Omental fat pad (tissue), 4 donors: ENCODE results near the gene ZNF302. TPM values are rescaled to one million over a fixed set of nuclear protein-coding genes. Genes with fewer than 3 reads are reported as not detected.
"Not testable (repeated sequence)": the region's sequence is repeated elsewhere in the genome, so short reads cannot be mapped to it uniquely, and the experiment has no call there.

ENCODE experiments used
- ATAC-seq: fragments of 150-250 bp; one replicate; pipeline ENCODE4 v1.9.1; 2016; ENCODE audit warnings: mild to moderate bottlenecking, moderate library complexity; ENCODE audit not compliant: low FRiP score
- DNase-seq: peaks from one replicate; pipeline ENCODE4 v3.0.0-alpha.2; 2019; ENCODE audit warnings: low spot score
- total RNA-seq, 4 donors: library from RNA; depleted of rRNA; stranded (reverse); fragments of >200 nt; gene quantifications; one replicate each; pipeline ENCODE4 v1.1.0, GENCODE V29; 2016
- TF ChIP-seq, protein P1 (sequence below), 3 donors: fragments of 450-650 bp; IDR thresholded peaks; one replicate each; pipeline ENCODE4 v1.5.1; 2016 to 2017; ENCODE audit warnings: antibody characterized with exemption in 3 of 3, mild to moderate bottlenecking in 3 of 3, moderate library complexity in 2 of 3

Gene ZNF302
- total RNA-seq, 4 donors from 2014 or later = 11.8 to 40.8 (median 19.9) TPM

DNA sequence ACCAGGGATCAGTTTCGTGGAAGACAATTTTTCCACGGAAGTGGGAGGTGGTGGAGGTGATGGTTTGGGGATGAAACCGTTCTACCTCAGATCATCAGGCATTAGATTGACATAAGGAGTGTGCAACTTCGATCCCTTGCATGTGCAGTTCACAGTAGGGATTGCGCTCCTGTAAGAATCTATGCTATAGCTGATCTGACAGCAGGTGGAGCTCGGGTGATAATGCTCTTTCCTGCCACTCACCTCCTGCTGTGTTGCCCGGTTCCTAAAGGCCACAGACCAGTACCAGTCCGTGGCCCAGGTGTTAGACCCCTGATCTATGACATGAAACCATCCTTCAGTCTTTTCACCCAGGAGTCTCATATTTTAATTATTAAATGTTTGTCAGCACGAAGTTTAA, 4.0 kb downstream of the ZNF302 start:
- TF ChIP-seq, protein P1, sequence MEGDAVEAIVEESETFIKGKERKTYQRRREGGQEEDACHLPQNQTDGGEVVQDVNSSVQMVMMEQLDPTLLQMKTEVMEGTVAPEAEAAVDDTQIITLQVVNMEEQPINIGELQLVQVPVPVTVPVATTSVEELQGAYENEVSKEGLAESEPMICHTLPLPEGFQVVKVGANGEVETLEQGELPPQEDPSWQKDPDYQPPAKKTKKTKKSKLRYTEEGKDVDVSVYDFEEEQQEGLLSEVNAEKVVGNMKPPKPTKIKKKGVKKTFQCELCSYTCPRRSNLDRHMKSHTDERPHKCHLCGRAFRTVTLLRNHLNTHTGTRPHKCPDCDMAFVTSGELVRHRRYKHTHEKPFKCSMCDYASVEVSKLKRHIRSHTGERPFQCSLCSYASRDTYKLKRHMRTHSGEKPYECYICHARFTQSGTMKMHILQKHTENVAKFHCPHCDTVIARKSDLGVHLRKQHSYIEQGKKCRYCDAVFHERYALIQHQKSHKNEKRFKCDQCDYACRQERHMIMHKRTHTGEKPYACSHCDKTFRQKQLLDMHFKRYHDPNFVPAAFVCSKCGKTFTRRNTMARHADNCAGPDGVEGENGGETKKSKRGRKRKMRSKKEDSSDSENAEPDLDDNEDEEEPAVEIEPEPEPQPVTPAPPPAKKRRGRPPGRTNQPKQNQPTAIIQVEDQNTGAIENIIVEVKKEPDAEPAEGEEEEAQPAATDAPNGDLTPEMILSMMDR (IDR thresholded peaks at IDR 0.05) = no peak
- DNase-seq = no peak
- no peak for ATAC-seq

DNA sequence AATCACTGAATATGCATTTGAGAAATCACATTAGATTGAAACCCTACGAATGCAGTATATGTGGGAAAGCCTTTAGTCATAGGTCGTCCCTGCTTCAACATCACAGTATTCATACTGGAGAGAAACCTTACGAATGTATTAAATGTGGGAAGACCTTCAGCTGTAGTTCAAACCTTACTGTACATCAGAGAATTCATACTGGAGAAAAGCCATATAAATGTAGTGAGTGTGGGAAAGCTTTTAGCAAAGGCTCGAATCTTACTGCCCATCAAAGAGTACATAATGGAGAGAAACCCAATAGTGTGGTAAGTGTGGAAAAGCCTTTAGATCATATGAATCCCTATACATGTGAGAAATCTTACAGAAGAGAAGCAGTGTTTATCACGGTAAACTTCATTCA, 7.8 kb downstream of the ZNF302 start:
- not testable (repeated sequence) for ATAC-seq, DNase-seq

GRCh38 chr19:34686455-34686854, 9.0 kb downstream of the ZNF302 start:
- no peak for ATAC-seq
- no peak for DNase-seq
- TF ChIP-seq, protein P1 (IDR thresholded peaks at IDR 0.05) = no peak

DNA sequence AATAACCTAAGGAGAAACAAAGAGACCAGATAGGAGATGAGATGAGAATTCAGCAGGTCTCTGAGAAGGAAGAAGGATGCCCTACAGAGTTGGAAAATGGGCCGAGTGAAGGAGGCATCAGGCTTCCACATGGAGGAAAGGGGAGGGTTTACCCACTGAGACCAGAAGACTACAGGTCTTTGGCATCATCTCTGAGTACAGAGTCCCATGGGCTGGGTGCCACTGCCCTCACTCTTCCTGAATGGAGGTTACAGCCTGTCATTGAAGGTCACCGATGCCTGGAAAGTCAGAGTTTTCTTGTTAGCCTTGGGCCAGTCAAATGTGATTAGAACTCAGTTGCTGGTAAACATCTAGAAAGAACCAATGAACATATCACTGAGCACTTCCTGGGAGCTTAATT, 9.9 kb downstream of the ZNF302 start:
- TF ChIP-seq, protein P1 (IDR thresholded peaks at IDR 0.05) = no peak
- ATAC-seq = no peak
- DNase-seq = no peak

- DNase-seq = no peak
- TF ChIP-seq, protein P1 (IDR thresholded peaks at IDR 0.05) = no peak
- ATAC-seq = no peak
These were observed 11.1 kb downstream of the ZNF302 start for GRCh38 chr19:34688592-34688991.

DNA sequence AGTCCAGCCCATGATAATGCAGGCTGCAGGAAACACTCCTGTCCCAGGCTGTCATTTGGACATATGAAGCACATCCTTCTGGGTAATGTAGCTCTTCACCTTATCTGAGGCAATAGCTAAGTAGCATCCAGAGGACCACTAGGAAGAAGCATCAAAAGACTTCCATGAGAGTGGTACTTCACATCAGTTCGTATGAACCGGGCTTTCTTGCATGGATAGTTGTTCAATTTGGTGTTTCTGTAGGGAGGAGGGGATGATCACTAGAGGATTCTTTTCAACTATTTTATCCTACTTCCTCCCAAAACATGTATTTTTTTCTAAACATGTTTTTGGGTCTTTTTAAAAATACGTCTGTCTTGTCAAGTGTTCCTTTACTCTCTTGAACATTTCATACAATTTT, 12.9 kb downstream of the ZNF302 start:
- no peak for DNase-seq
- no peak for ATAC-seq
- TF ChIP-seq, protein P1 (IDR thresholded peaks at IDR 0.05) = no peak

DNA sequence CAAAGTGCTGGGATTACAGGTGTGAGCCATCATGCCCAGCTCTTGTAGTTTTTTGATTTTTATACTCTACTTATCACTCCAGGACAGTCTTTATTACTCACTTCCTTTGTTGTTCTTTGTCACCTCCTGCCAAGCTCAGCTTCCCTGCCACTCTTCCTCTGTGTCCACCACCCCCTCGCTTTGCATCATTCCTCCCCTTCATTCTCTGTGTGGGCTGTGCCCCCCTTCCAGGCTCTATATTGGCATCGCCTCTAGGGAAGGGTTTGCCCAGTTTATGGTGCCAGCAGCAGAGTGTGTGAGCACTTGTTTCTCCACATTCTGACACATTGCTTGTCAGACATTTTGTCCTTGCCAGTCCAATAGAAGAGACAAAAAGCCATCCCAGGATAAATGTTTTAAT, 15.1 kb downstream of the ZNF302 start:
- TF ChIP-seq, protein P1 (IDR thresholded peaks at IDR 0.05) = no peak
- ATAC-seq (no peak), DNase-seq (no peak)

DNA sequence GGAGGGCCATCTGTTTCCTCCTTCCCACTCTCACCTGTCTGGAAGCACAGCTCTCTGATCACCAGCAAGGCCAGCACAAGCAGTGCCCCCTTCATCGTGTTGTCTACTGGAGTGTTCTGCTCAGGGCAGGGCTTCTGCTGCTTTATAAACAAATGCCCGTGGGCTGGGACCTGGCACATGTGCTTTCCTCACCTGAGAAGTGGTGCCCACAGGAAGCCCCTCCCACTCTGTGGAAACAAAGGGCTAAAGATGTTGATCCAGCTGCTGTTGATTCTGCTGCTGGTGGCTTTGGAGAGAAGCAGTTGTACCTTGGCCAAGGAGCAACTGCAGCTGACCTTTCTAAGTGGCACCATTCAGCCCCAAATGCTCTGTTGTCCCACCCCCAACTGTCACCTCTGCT, 30.2 kb downstream of the ZNF302 start:
- TF ChIP-seq, protein P1 (IDR thresholded peaks at IDR 0.05) = no peak
- DNase-seq = no peak
- ATAC-seq = no peak
